Hepatocyte (in vitro differentiated cells): ENCODE data around the gene OR13C5.

ENCODE experiments used
- CTCF ChIP-seq: fragments of 200-600 bp; sonication (generic); IDR thresholded peaks from 2 replicates; pipeline ENCODE4 v1.5.1; 2016; ENCODE audit warnings: antibody characterized with exemption, mild to moderate bottlenecking; ENCODE audit not compliant: poor library complexity
- EZH2 ChIP-seq: fragments of 200-600 bp; sonication (generic); IDR thresholded peaks from 2 replicates; pipeline ENCODE4 v1.6.1; 2016; ENCODE audit warnings: antibody characterized with exemption, mild to moderate bottlenecking, borderline replicate concordance

DNA sequence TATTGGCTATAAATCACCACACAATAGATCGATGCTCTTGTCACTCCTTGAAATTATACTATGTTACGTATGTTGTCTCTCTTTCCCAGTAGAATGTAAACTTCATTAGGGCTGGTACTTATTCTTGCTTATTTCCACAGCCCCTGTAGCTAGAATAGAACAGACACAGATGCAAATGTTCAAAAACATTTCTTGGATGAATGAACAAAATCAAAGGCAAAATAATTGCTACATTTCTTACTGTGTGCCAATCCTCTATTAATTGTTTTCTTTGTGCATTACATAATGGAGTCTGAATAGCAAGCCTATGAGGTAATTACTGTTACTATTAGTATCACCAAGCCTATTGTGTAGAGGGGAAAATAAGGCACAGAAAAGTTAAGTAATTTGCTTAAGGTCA is 6.9 kb upstream of the OR13C5 start:
- TF ChIP-seq EZH2 (no peak), CTCF (no peak)
